A673 (cell line): Measurements from ENCODE around the gene COG7.

Source experiments
- CTCF ChIP-seq: fragments of 300-800, 200-600 bp; sonication (generic); conservative IDR thresholded peaks from 2 replicates; pipeline ENCODE4 v1.5.1; 2017; ENCODE audit warnings: low read depth, mild to moderate bottlenecking, antibody characterized with exemption, low read length, moderate library complexity, mixed read lengths
- EZH2 ChIP-seq: fragments of 200-600 bp; sonication (generic); IDR thresholded peaks from 2 replicates; pipeline ENCODE4 v1.6.1; 2017; ENCODE audit warnings: borderline replicate concordance, low read depth, mild to moderate bottlenecking, mixed read lengths, antibody characterized with exemption, low read length; ENCODE audit not compliant: poor library complexity, severe bottlenecking

- TF ChIP-seq CTCF = no peak
- TF ChIP-seq EZH2 = no peak
These were observed 25.6 kb upstream of the COG7 start for GRCh38 chr16:23478566-23478965.
